A673 (cell line): ENCODE measurements around the gene ITSN2.

ENCODE experiments used
- EZH2 ChIP-seq: fragments of 200-600 bp; sonication (generic); IDR thresholded peaks from 2 replicates; pipeline ENCODE4 v1.6.1; 2017; ENCODE audit warnings: borderline replicate concordance, low read depth, mild to moderate bottlenecking, mixed read lengths, antibody characterized with exemption, low read length; ENCODE audit not compliant: poor library complexity, severe bottlenecking
- TF ChIP-seq, protein P1 (sequence below): fragments of 300-800, 200-600 bp; sonication (generic); conservative IDR thresholded peaks from 2 replicates; pipeline ENCODE4 v1.5.1; 2017; ENCODE audit warnings: low read depth, mild to moderate bottlenecking, antibody characterized with exemption, low read length, moderate library complexity, mixed read lengths

DNA sequence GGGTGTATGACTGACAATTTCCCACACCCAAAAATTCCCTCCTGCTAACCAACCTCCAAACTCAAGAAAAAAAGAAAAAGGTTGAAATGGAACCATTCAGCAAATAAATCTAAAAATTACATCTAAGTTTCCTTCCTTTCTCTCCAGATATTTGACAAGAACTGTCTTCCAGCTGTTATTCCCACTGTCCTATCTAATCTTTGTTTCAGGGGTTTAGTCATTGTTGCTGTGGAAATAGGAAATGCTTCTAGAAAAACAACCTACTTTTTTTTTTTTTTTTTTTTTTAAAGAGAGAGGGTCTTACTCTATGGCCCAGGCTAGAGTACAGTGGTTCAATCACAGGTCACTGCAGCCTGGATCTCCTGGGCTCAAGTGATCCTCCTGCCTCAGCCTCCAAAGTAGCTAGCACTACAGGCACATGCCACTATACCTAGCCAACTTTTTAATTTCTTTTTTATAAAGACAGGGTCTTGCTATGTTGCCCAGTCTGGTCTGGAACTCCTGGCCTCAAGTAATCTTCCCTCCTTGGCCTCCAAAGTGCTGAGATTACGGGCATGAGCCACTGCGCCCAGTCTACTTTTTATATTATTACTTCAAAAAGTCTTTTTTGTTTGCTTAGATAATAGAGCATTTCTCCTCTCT, 88.1 kb downstream of the ITSN2 start:
- TF ChIP-seq, protein P1, sequence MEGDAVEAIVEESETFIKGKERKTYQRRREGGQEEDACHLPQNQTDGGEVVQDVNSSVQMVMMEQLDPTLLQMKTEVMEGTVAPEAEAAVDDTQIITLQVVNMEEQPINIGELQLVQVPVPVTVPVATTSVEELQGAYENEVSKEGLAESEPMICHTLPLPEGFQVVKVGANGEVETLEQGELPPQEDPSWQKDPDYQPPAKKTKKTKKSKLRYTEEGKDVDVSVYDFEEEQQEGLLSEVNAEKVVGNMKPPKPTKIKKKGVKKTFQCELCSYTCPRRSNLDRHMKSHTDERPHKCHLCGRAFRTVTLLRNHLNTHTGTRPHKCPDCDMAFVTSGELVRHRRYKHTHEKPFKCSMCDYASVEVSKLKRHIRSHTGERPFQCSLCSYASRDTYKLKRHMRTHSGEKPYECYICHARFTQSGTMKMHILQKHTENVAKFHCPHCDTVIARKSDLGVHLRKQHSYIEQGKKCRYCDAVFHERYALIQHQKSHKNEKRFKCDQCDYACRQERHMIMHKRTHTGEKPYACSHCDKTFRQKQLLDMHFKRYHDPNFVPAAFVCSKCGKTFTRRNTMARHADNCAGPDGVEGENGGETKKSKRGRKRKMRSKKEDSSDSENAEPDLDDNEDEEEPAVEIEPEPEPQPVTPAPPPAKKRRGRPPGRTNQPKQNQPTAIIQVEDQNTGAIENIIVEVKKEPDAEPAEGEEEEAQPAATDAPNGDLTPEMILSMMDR: no peak
- no peak for TF ChIP-seq EZH2
